GM19099 (cell line): ENCODE results near the gene ZMIZ1.

Source experiments
- POLR2A ChIP-seq: IDR thresholded peaks from 3 replicates; pipeline ENCODE4 v1.6.1; 2011; ENCODE audit warnings: low read depth; ENCODE audit not compliant: insufficient read length; ENCODE audit errors: extremely low read depth

Gene ZMIZ1

DNA sequence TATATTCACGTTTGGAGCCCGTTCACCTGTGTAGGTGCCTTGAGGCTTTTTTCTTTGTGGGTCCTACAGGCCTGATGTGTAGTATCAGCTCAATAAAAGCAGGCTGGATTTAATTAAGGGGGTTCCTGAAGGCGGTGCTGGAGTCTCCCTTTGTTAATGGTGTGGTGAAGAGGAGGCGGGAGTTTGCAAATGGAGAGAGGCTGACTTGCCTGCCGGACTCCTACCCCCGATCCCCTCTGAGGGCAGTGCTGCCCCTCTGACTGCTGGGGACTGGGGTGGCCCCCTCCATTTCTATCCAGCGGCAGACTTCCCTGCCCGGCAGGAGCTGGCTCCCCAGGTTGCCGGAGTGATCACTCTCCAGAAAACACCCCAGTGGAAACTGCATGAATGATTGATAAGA, 45.1 kb downstream of the ZMIZ1 start:
- no peak for TF ChIP-seq POLR2A

DNA sequence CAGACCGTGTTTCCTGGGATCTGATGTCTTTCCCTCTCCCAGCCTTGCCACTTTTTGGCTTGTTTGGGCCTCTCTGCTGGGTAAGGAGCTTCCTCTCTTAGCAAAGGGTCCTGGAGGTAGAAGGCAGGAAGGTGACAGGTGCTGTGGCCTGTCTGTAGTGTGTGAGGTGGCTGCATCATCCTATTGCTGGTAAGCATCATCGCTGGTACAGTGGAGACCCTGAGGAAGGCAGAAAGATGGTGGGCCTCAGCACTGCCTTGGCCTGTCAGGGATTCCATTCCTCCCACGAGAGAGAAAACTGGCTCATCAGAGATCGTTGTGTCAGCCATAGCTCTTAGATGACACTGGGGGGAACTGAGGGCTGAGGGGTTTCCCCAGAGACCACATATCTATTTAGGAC, 46.5 kb downstream of the ZMIZ1 start:
- no peak for TF ChIP-seq POLR2A

GRCh38 chr10:79116368-79116767, 47.6 kb downstream of the ZMIZ1 start:
- TF ChIP-seq POLR2A: no peak

GRCh38 chr10:79116801-79117723, 48.3 kb downstream of the ZMIZ1 start:
- TF ChIP-seq POLR2A: no peak

GRCh38 chr10:79118286-79119202, 49.8 kb downstream of the ZMIZ1 start:
- TF ChIP-seq POLR2A: no peak

- TF ChIP-seq POLR2A: no peak
Measured at GRCh38 chr10:79119306-79119705, 50.5 kb downstream of the ZMIZ1 start.

DNA sequence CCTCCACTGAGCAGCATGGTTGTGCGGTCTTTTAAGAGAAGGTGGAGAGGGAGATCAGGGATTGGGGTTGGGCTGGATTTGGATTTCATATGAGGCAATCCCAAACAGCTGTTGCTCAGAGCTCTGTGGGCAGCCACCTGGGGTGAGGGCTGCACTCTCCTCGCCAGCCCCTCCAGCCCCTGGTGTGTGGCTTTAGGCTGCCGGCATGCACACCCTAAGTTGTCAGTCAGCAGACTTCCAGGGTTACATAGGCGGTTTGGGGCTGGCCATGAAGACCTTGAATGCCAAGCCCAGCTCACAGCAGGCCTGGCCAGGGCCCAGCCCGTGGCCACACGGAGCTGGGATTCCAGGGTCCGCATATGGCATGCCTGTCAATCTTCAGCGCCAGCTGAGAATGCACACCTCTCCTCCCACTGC, 54.8 kb downstream of the ZMIZ1 start:
- TF ChIP-seq POLR2A: no peak

GRCh38 chr10:79124066-79124465, 55.3 kb downstream of the ZMIZ1 start:
- no peak for TF ChIP-seq POLR2A

- no peak for TF ChIP-seq POLR2A
Measured at GRCh38 chr10:79125092-79125491, 56.3 kb downstream of the ZMIZ1 start.

GRCh38 chr10:79126351-79127080, 57.8 kb downstream of the ZMIZ1 start:
- TF ChIP-seq POLR2A: no peak

DNA sequence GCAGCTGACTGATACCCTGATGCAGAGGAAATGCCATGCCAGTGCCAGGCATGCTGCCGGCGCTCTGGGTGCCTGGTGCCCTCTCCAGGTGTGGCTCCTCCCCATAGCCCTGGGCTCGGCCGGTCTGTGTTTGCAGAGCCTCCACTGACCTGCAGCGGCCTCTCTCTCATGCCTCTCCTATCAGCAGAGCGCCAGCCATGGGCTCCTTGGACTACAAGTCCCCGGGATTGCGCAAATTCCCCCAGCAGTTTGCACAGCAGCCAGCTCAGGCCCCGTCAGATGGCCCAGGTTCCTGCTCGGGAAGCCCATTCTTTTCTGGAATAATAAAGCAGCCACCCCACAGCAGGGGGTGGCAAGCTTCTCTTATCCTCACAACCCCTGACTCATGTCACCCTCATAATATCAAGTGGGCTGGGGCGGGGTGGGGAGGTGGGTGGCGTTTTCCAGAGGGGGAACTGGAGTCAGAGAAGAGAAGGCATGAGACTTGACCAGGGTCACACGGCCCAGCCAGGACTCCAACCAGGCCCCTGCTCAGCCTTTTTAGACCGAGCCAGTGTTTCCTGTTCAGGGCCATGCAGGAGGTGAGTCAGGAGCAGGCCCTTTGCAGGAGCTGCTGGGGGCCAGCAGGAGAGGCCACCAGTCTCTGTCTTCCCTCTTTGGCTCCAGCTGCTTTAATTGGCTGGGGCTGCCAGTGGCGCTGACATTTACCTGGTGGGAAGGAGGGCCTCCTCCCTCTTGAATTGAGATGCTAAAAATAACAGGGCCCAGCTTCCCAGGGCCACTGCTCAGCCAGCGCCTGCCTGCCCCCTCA, 58.6 kb downstream of the ZMIZ1 start:
- TF ChIP-seq POLR2A: no peak

DNA sequence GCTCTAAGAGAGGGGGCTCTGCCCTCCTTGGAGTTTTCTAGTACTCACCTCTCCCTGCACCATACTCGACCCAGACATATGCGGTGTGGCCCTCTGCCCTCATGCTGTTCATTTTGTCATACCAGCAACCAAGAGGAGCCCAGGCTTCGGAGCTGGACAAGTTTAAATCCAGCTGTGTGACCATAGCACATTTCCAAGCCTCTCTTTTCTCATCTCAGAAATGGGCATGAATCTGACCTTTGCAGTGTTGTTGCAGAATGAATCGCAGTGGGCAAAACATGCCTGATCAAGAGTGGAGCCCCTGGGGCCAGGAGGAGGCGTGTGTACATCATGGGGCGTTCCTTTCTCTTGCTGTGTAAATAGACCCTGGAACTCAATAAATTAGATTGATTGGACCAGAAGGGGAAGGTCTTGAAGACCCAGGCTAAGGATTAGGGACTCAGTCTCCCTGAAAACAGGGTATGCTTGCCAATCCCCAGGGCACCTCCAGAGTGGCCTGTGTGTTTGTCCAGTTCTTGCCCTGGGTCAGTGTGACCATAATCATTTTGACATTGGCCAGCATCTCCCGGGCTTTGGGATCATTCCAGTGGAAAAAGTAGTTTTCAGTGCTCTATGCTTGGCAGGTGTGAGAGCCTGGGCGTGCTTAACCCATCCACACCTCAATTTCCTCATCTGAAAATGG, 59.6 kb downstream of the ZMIZ1 start:
- TF ChIP-seq POLR2A: no peak

- TF ChIP-seq POLR2A: no peak
Measured at GRCh38 chr10:79128923-79129305, 60.1 kb downstream of the ZMIZ1 start.
